H9 (cell line): ENCODE measurements around the gene MB. TPM values are rescaled to one million over a fixed set of nuclear protein-coding genes. Genes with fewer than 3 reads are reported as not detected.

Experiments
- DNase-seq: peaks from one replicate; pipeline ENCODE4 v3.0.0-alpha.2; 2017
- H2AFZ ChIP-seq: one replicate; pipeline ENCODE4 v1.6.1; 2013; ENCODE audit warnings: mild to moderate bottlenecking, low read length, control low read depth, moderate library complexity
- H2AK5ac ChIP-seq: 2 replicates; pipeline ENCODE4 v1.6.1; 2013; ENCODE audit warnings: low read length, control low read depth, mixed read lengths; ENCODE audit not compliant: insufficient read length
- H2BK120ac ChIP-seq: one replicate; pipeline ENCODE4 v1.6.1; 2013; ENCODE audit warnings: low read depth, mild to moderate bottlenecking, low read length, control low read depth, inconsistent platforms; ENCODE audit not compliant: poor library complexity, severe bottlenecking
- H2BK12ac ChIP-seq: 2 replicates; pipeline ENCODE4 v1.6.1; 2013; ENCODE audit warnings: low read length, control low read depth, mixed read lengths, low read depth; ENCODE audit not compliant: insufficient read length
- H2BK15ac ChIP-seq: 2 replicates; pipeline ENCODE4 v1.6.1; 2013; ENCODE audit warnings: low read depth, low read length, control low read depth
- H2BK20ac ChIP-seq: one replicate; pipeline ENCODE4 v1.6.1; 2013; ENCODE audit warnings: low read depth, mild to moderate bottlenecking, low read length, control low read depth, inconsistent platforms; ENCODE audit not compliant: poor library complexity, severe bottlenecking
- H2BK5ac ChIP-seq: 2 replicates; pipeline ENCODE4 v1.6.1; 2013; ENCODE audit warnings: low read length, control low read depth, mixed read lengths; ENCODE audit not compliant: insufficient read length
- H3K14ac ChIP-seq: 2 replicates; pipeline ENCODE4 v1.6.1; 2013; ENCODE audit warnings: low read length, control low read depth; ENCODE audit not compliant: insufficient read depth
- H3K18ac ChIP-seq: 2 replicates; pipeline ENCODE4 v1.6.1; 2013; ENCODE audit warnings: low read depth, mild to moderate bottlenecking, mixed read lengths, low read length, control low read depth; ENCODE audit not compliant: insufficient read length
- H3K23ac ChIP-seq: 2 replicates; pipeline ENCODE4 v1.6.1; 2013; ENCODE audit warnings: low read length, control low read depth, mixed read lengths, low read depth; ENCODE audit not compliant: insufficient read length
- H3K23me2 ChIP-seq: 2 replicates; pipeline ENCODE4 v1.6.1; 2013; ENCODE audit warnings: low read depth, mild to moderate bottlenecking, mixed read lengths, low read length, control low read depth; ENCODE audit not compliant: insufficient read length, poor library complexity, severe bottlenecking
- H3K27ac ChIP-seq: 2 replicates; pipeline ENCODE4 v1.5.1; 2013; ENCODE audit warnings: low read length, control low read depth, mixed read lengths, low read depth; ENCODE audit not compliant: insufficient read length
- H3K27me3 ChIP-seq: 2 replicates; pipeline ENCODE4 v1.6.1; 2013; ENCODE audit warnings: low read length, control low read depth, inconsistent platforms; ENCODE audit not compliant: insufficient read depth
- H3K4ac ChIP-seq: 2 replicates; pipeline ENCODE4 v1.6.1; 2013; ENCODE audit warnings: low read depth, mild to moderate bottlenecking, control low read depth, inconsistent platforms, low read length, moderate library complexity
- H3K4me1 ChIP-seq: 2 replicates; pipeline ENCODE4 v1.6.1; 2013; ENCODE audit warnings: low read length, control low read depth, inconsistent platforms; ENCODE audit not compliant: insufficient read depth
- H3K4me2 ChIP-seq: 2 replicates; pipeline ENCODE4 v1.6.1; 2013; ENCODE audit warnings: low read length, control low read depth, mixed read lengths; ENCODE audit not compliant: insufficient read length, insufficient read depth
- H3K56ac ChIP-seq: 2 replicates; pipeline ENCODE4 v1.6.1; 2013; ENCODE audit warnings: low read depth, mild to moderate bottlenecking, mixed read lengths, low read length, control low read depth; ENCODE audit not compliant: insufficient read length
- H3K79me1 ChIP-seq: 2 replicates; pipeline ENCODE4 v1.6.1; 2013; ENCODE audit warnings: low read depth, mild to moderate bottlenecking, moderate library complexity, low read length, control low read depth, inconsistent platforms; ENCODE audit not compliant: insufficient read depth, poor library complexity, severe bottlenecking
- H3K79me2 ChIP-seq: 2 replicates; pipeline ENCODE4 v1.6.1; 2013; ENCODE audit warnings: low read length, control low read depth, inconsistent platforms; ENCODE audit not compliant: insufficient read depth
- H3K9ac ChIP-seq: 2 replicates; pipeline ENCODE4 v1.6.1; 2013; ENCODE audit warnings: low read length, control low read depth, mixed read lengths; ENCODE audit not compliant: insufficient read length; ENCODE audit errors: extremely low read depth
- H3K9me3 ChIP-seq: one replicate; pipeline ENCODE4 v1.6.1; 2013; ENCODE audit warnings: low read depth, low read length, inconsistent platforms; ENCODE audit not compliant: control insufficient read depth
- H3T11ph ChIP-seq: one replicate; pipeline ENCODE4 v1.6.1; 2013; ENCODE audit warnings: mild to moderate bottlenecking, low read length, control low read depth, inconsistent platforms
- H4K20me1 ChIP-seq: one replicate; pipeline ENCODE4 v1.6.1; 2013; ENCODE audit not compliant: control insufficient read depth, insufficient read length, insufficient read depth
- H4K5ac ChIP-seq: 2 replicates; pipeline ENCODE4 v1.6.1; 2013; ENCODE audit warnings: low read depth, mild to moderate bottlenecking, mixed read lengths, low read length, control low read depth; ENCODE audit not compliant: insufficient read length
- H4K8ac ChIP-seq: replicated peaks from 2 replicates; pipeline ENCODE4 v1.6.1; 2013; ENCODE audit warnings: low read length, control low read depth, mixed read lengths, low read depth; ENCODE audit not compliant: insufficient read length
- H4K91ac ChIP-seq: 2 replicates; pipeline ENCODE4 v1.6.1; 2013; ENCODE audit warnings: low read depth, mild to moderate bottlenecking, moderate library complexity, mixed read lengths, low read length, control low read depth; ENCODE audit not compliant: insufficient read length
- H3K27ac Mint-ChIP-seq, 3 experiments: 2 replicates in 2 of 3; 3 replicates in 1 of 3; pipeline ENCODE4 v1.8.0; 2020 to 2021; ENCODE audit warnings: mixed read lengths in 3 of 3, mild to moderate bottlenecking in 1 of 3, moderate library complexity in 1 of 3
- H3K27me3 Mint-ChIP-seq: 2 replicates; pipeline ENCODE4 v1.8.0; 2021; ENCODE audit warnings: low read depth, mild to moderate bottlenecking, moderate library complexity, mixed read lengths
- H3K36me3 Mint-ChIP-seq, 3 experiments: 2 replicates in 2 of 3; 3 replicates in 1 of 3; pipeline ENCODE4 v1.8.0; 2020 to 2021; ENCODE audit warnings: low read depth in 3 of 3, mixed read lengths in 3 of 3; ENCODE audit not compliant: insufficient read depth in 1 of 3
- H3K4me1 Mint-ChIP-seq, 2 experiments: 2 replicates each; pipeline ENCODE4 v1.8.0; 2020; ENCODE audit warnings: mixed read lengths in 2 of 2
- H3K4me3 Mint-ChIP-seq, 2 experiments: 2 replicates in 1 of 2; 3 replicates in 1 of 2; pipeline ENCODE4 v1.8.0; 2020 to 2021; ENCODE audit warnings: mild to moderate bottlenecking in 2 of 2, mixed read lengths in 2 of 2, moderate library complexity in 1 of 2
- H3K9me3 Mint-ChIP-seq, 2 experiments: 2 replicates in 1 of 2; 3 replicates in 1 of 2; pipeline ENCODE4 v1.8.0; 2020; ENCODE audit warnings: mild to moderate bottlenecking in 2 of 2, mixed read lengths in 2 of 2, moderate library complexity in 1 of 2
- WGBS: extraction: QIAGEN DNeasy Blood & Tissue Kit; methylation state at CpG from one replicate; pipeline ENCODE4 v1.1.7; 2013; ENCODE audit warnings: missing lambda C conversion rate, low lambda C conversion rate, mixed read lengths; ENCODE audit not compliant: insufficient read length; ENCODE audit errors: extremely low coverage; 5-methylcytosine and 5-hydroxymethylcytosine counted together
- total RNA-seq: library from RNA; stranded (reverse); gene quantifications from 2 replicates; pipeline ENCODE4 v1.2.1, GENCODE V29; 2021
- TF ChIP-seq, protein P1 (sequence below): fragments of 200-600 bp; sonication (generic); conservative IDR thresholded peaks from 3 replicates; pipeline ENCODE4 v1.8.0; 2021; ENCODE audit warnings: antibody characterized with exemption, mild to moderate bottlenecking

MB gene
- total RNA-seq, 1 experiment from 2014 or later, result 0.55 TPM

DNA sequence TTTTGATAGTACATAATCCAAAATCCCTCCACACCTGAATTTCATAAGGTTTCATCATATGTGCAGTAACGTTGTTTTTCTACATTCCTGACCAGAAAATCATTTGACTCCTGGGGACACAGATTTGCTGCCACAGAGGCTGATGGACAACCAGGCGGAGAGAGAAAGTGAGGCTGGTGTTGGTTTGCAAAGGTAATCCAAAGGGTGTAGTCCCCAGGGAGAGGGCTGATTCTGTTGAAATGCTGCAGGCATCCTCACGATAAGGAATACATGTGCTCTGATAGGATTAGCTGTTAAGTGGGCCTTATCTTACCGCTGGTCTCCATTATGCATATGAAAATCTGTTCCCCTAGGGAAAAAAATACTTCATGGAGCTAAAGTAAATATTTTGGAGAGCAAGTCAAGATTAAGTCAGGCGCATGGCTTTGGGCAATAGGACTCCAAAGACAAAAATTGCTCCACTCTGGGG lies 39.2 kb upstream of the MB start:
- no peak overlapping the region for H3K4me2 ChIP-seq
- peaks cover 4 to 9% of the 10 kb centered on the region in 2 experiments for H3K4me1 Mint-ChIP-seq
- no peak overlapping the region for H2BK20ac ChIP-seq
- no peak overlapping the region for H2BK12ac ChIP-seq
- H3K56ac ChIP-seq, result no peak overlapping the region
- H4K5ac ChIP-seq, result no peak overlapping the region
- H3K79me2 ChIP-seq, result no peaks in the 10 kb centered on the region
- no peak overlapping the region for H3K14ac ChIP-seq
- no peaks in the 10 kb centered on the region for H3K27me3 ChIP-seq
- H3K27ac ChIP-seq, result no peak overlapping the region
- no peaks in the 10 kb centered on the region; the same call in 1 of the 2 replicates for H3K4me1 ChIP-seq
- no peak overlapping the region for H3K4ac ChIP-seq
- H2AK5ac ChIP-seq, result no peak overlapping the region
- H2BK15ac ChIP-seq, result no peak overlapping the region
- no CpG with 5 or more reads among the region's 5 CpGs for WGBS
- no peaks in the 10 kb centered on the region for H3K23me2 ChIP-seq
- H3K9me3 Mint-ChIP-seq, result peaks cover 7 to 11% of the 10 kb centered on the region in 2 experiments; a peak in 4 of 5 replicates
- TF ChIP-seq, protein P1, sequence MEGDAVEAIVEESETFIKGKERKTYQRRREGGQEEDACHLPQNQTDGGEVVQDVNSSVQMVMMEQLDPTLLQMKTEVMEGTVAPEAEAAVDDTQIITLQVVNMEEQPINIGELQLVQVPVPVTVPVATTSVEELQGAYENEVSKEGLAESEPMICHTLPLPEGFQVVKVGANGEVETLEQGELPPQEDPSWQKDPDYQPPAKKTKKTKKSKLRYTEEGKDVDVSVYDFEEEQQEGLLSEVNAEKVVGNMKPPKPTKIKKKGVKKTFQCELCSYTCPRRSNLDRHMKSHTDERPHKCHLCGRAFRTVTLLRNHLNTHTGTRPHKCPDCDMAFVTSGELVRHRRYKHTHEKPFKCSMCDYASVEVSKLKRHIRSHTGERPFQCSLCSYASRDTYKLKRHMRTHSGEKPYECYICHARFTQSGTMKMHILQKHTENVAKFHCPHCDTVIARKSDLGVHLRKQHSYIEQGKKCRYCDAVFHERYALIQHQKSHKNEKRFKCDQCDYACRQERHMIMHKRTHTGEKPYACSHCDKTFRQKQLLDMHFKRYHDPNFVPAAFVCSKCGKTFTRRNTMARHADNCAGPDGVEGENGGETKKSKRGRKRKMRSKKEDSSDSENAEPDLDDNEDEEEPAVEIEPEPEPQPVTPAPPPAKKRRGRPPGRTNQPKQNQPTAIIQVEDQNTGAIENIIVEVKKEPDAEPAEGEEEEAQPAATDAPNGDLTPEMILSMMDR, result no peak
- no peak overlapping the region for H3T11ph ChIP-seq
- peaks cover 0 to 11% (median under 1%) of the 10 kb centered on the region in 3 experiments; a peak in 6 of 7 replicates for H3K36me3 Mint-ChIP-seq
- no peak overlapping the region for H4K8ac ChIP-seq
- H3K23ac ChIP-seq, result no peak overlapping the region
- no peak overlapping the region for H3K4me3 Mint-ChIP-seq
- no peak overlapping the region for H2AFZ ChIP-seq
- no peak overlapping the region for H2BK120ac ChIP-seq
- DNase-seq, result no peak
- no peak overlapping the region for H3K9ac ChIP-seq
- no peaks in the 10 kb centered on the region for H3K9me3 ChIP-seq
- no peaks in the 10 kb centered on the region for H3K79me1 ChIP-seq
- no peak overlapping the region for H3K27ac Mint-ChIP-seq
- H3K18ac ChIP-seq, result no peak overlapping the region
- no peak overlapping the region for H2BK5ac ChIP-seq
- H4K91ac ChIP-seq, result no peak overlapping the region
- no peaks in the 10 kb centered on the region for H4K20me1 ChIP-seq
- peaks cover 7% of the 10 kb centered on the region for H3K27me3 Mint-ChIP-seq
